Osteoblast (primary cell): Measurements from ENCODE around the gene CD274. TPM values are rescaled to one million over a fixed set of nuclear protein-coding genes. Genes with fewer than 3 reads are reported as not detected.
A peak's percentile ranks its signal among the peaks of the same experiment; 100 is the strongest.

Source experiments
- DNase-seq: peaks from one replicate; pipeline ENCODE4 v3.0.0; 2011; ENCODE audit warnings: low spot score, mixed read lengths; ENCODE audit not compliant: insufficient read length; ENCODE audit errors: missing footprints
- H2AFZ ChIP-seq: 2 replicates; pipeline ENCODE4 v1.6.0; 2011; ENCODE audit warnings: mild to moderate bottlenecking, low read length
- H3K27ac ChIP-seq: 2 replicates; pipeline ENCODE4 v1.5.1; 2011; ENCODE audit warnings: mild to moderate bottlenecking, low read depth, low read length, moderate library complexity
- H3K27me3 ChIP-seq: 2 replicates; pipeline ENCODE4 v1.6.0; 2012; ENCODE audit warnings: mild to moderate bottlenecking, control low read depth, inconsistent platforms, low read length, moderate library complexity; ENCODE audit not compliant: insufficient read depth
- H3K36me3 ChIP-seq: 2 replicates; pipeline ENCODE4 v1.5.1; 2011; ENCODE audit warnings: mild to moderate bottlenecking, low read length, control low read depth, moderate library complexity; ENCODE audit not compliant: insufficient read depth
- H3K4me1 ChIP-seq: 2 replicates; pipeline ENCODE4 v1.5.1; 2011; ENCODE audit warnings: mild to moderate bottlenecking, low read length, control low read depth, moderate library complexity; ENCODE audit not compliant: insufficient read depth
- H3K4me2 ChIP-seq: 2 replicates; pipeline ENCODE4 v1.6.0; 2011; ENCODE audit warnings: mild to moderate bottlenecking, low read length; ENCODE audit not compliant: insufficient read depth
- H3K4me3 ChIP-seq: fragments of 200-600 bp; sonication (generic); 3 replicates; pipeline ENCODE4 v1.5.1; 2012; ENCODE audit warnings: mild to moderate bottlenecking, low read length, inconsistent platforms; ENCODE audit not compliant: insufficient read depth
- H3K79me2 ChIP-seq: 2 replicates; pipeline ENCODE4 v1.6.0; 2012; ENCODE audit warnings: mild to moderate bottlenecking, low read length, control low read depth, inconsistent platforms; ENCODE audit not compliant: insufficient read depth
- H3K9me3 ChIP-seq: 2 replicates; pipeline ENCODE4 v1.5.1; 2011; ENCODE audit warnings: low read depth, low read length, control low read depth
- H4K20me1 ChIP-seq: 2 replicates; pipeline ENCODE4 v1.6.0; 2012; ENCODE audit warnings: mild to moderate bottlenecking, low read length, control low read depth; ENCODE audit not compliant: insufficient read depth
- total RNA-seq: library from RNA; depleted of rRNA; stranded (reverse); fragments of >200 nt; gene quantifications from 2 replicates; pipeline ENCODE4 v1.2.3, GENCODE V29; 2012
- TF ChIP-seq, protein P1 (sequence below): IDR thresholded peaks from 2 replicates; pipeline ENCODE4 v1.5.1; 2011; ENCODE audit warnings: mild to moderate bottlenecking, low read depth, low read length, moderate library complexity; ENCODE audit errors: extremely low read depth

Gene CD274
- total RNA-seq, 1 donor: 0.72 TPM

DNA sequence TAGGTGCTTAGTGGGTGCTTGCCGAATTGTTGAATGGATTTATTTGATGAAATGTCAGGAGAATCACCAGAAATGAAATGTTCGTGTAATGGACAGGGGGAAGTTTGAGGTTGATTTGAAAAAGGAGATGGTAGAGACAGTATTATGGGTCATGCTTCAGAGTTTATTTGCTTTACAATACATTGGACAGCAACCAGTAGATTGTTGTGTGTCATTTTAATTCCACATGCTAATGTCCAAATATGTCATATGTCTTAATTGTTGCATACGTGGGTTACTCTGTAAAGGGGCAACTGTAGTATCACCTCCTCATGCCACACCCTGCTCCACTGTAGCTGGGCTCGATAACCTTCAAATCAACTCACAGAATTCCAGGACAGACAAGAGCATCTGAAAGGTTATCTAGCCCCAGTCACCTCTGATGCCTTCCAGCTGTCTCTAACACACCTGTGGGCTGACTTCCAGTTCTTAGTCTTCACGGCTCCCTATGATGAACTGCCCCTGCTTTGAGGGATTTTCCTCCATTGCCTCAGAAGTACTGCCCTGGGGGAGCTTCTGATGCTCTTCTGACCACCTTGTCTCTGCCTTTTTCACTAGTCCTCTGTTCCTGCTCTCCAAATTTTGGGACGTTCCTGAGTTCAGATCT, 61.7 kb downstream of the CD274 start:
- TF ChIP-seq, protein P1, sequence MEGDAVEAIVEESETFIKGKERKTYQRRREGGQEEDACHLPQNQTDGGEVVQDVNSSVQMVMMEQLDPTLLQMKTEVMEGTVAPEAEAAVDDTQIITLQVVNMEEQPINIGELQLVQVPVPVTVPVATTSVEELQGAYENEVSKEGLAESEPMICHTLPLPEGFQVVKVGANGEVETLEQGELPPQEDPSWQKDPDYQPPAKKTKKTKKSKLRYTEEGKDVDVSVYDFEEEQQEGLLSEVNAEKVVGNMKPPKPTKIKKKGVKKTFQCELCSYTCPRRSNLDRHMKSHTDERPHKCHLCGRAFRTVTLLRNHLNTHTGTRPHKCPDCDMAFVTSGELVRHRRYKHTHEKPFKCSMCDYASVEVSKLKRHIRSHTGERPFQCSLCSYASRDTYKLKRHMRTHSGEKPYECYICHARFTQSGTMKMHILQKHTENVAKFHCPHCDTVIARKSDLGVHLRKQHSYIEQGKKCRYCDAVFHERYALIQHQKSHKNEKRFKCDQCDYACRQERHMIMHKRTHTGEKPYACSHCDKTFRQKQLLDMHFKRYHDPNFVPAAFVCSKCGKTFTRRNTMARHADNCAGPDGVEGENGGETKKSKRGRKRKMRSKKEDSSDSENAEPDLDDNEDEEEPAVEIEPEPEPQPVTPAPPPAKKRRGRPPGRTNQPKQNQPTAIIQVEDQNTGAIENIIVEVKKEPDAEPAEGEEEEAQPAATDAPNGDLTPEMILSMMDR: no peak
- H3K4me2 ChIP-seq: peak overlapping the region; percentile 97
- peak overlapping the region; percentile 75 for H3K4me3 ChIP-seq
- no peaks in the 10 kb centered on the region for H3K36me3 ChIP-seq
- no peaks in the 10 kb centered on the region for H3K9me3 ChIP-seq
- no peak for DNase-seq
- H3K4me1 ChIP-seq: peaks cover 53% of the 10 kb centered on the region
- H3K79me2 ChIP-seq: peaks cover 53% of the 10 kb centered on the region
- H3K27me3 ChIP-seq: no peaks in the 10 kb centered on the region
- H4K20me1 ChIP-seq: no peaks in the 10 kb centered on the region
- peak overlapping the region; percentile 96 for H3K27ac ChIP-seq
- no peak overlapping the region for H2AFZ ChIP-seq

DNA sequence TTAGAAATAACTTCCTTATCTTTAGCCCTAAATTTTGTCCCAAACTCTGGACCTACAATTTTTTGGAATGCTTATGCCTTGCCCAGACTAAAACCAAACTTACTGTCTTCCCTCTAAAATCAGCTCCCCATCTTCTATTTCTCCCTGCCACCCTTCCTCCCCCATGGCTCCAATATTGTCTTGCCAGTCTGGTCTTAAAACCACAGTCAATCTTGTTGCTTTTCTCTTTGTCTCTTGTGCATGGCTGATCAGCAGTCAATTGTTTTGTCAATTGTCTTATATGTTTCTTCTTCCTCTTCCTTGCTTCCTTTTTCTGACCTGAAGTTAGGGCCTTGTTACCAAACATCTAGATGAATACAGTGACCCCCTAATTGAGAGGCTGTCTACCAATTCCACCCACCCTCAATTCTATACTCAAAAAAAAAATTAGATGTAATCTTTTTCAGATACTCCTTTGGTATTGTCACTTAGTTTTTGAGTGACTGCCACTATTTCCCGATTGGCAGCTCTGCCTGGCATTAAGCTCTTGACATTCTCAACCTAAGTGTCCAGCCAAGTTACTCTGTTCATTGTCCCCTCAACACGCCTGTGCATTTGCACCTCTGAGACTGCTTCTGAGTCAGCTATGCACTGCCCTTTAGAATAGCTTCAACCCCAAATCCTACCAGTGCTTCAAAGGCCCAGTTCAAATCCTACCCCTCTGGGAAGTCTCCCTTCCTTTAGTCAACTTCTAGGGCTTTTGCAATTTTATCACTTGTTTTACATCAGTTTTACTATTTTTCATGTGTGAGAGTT, 62.5 kb downstream of the CD274 start:
- H3K27ac ChIP-seq: no peak overlapping the region
- DNase-seq: no peak
- no peak overlapping the region for H3K4me3 ChIP-seq
- H3K27me3 ChIP-seq: no peaks in the 10 kb centered on the region
- H4K20me1 ChIP-seq: no peaks in the 10 kb centered on the region
- peaks cover 61% of the 10 kb centered on the region for H3K79me2 ChIP-seq
- TF ChIP-seq, protein P1: no peak
- peak overlapping the region; percentile 97 for H3K4me2 ChIP-seq
- H3K4me1 ChIP-seq: peaks cover 58% of the 10 kb centered on the region
- no peaks in the 10 kb centered on the region for H3K9me3 ChIP-seq
- no peaks in the 10 kb centered on the region for H3K36me3 ChIP-seq
- no peak overlapping the region for H2AFZ ChIP-seq

DNA sequence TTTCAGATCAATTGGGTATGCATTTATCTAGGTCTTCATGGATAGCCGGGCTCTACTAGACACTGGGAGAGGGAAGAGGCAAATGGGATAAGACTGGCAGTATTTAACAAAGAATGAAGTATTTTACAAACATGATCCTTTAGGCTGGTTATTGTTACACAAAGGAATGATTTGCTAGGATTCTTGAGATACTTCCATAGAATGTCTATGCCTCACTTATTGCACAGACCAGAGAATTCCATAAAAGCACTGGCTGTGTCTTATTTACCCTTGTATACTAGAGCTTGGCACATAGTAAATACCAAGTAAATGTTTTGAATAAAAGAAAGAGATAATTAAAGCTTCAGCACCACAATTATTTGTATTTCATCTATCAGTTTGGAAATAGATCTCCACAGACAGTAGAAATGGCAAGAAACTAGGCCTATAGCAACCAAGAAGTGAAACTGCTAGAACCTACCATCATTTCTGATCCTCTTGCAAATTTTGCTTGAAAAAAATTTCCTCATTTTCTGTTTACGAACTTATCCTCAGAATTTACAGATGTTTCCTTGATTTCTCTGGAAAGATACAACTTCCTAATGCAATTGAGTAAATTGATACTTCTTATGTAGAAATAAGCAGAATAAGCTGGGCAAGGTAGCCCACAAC, 63.7 kb downstream of the CD274 start:
- TF ChIP-seq, protein P1: no peak
- Histone ChIP-seq H3K9me3 (no peaks in the 10 kb centered on the region), H4K20me1 (no peaks in the 10 kb centered on the region), H3K4me1 (peaks cover 62% of the 10 kb centered on the region), H2AFZ (no peak overlapping the region), H3K27ac (no peak overlapping the region), H3K27me3 (no peaks in the 10 kb centered on the region), H3K79me2 (peaks cover 65% of the 10 kb centered on the region), H3K4me2 (peak overlapping the region; percentile 26), H3K4me3 (no peak overlapping the region), H3K36me3 (no peaks in the 10 kb centered on the region)
- DNase-seq: no peak
